ENCODE measurements around the gene ZNF624.
"Not testable (repeated sequence)": the region's sequence is repeated elsewhere in the genome, so short reads cannot be mapped to it uniquely, and the experiment has no call there.

The ZNF624 gene
- total RNA-seq = 4.1 to 11.2 reads per million in 2 donors

DNA sequence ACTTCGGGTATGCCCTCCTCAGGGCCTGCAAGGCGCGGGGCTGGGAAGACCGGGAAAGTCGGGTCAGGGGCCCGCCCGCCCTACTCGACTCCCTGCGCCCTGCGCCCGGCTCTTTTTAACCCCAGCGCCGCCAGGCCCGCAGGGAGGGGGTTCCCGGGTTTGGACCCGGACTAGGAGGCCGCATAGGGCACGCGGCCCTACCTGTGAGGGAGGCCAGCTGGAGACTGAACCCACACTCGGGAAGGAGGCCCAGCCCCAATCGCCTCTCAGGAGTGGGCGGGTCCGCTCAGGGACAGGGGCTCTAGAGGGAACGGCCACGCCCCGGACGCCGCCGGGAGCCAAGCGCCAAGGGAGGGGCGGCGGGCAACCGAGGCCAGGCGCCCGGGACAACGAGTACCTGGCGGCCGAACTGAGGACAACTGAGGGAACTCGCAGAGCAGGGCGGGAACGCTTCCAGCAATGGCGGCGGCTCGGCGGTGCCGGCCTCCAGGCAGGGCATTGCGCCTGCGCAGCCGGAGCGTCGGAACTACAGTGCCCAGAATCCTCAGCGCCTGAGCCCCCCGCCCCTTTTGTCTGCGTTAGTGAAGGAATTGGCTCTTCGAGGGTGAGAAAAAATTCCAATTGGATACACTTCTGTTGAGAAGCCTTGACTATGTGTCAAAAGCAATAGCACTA lies at the start of gene ZNF624:
ZNF624 (minus strand) TSS at position 484 of the 675 bp plus-strand sequence.
- DNase-seq = peak; percentile 67 to 87 (median 80)

GRCh38 chr17:16697603-16698002 lies 44.0 kb upstream of the ZNF624 start:
- not testable (repeated sequence) for DNase-seq

- not testable (repeated sequence) for DNase-seq
Measured at GRCh38 chr17:16690447-16690846, 36.8 kb upstream of the ZNF624 start.

DNA sequence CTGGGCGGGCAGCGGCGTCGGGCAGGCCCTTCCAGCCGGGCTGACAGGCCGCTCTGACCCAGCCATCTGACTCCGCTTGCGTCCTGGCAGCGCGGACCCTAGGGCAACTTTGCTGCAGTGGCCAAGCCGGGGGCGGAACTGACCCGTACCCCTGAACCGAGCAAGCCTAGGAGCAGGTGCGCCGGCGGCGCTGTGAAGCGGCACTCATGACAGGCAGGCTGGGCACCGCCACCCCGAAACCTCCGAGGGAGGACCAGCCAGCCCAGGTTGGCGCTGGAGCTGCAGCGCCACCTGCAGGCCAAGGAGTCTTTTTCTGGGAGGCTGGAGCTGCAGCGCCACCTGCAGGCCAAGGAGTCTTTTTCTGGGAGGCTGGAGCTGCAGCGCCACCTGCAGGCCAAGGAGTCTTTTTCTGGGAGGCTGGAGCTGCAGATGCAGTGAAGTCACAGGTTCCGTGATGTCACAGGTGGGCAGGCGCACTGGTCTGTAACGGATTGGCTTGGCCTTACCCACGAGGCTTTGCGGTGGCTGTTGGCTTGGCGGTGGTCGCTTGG lies 36.2 kb upstream of the ZNF624 start, which contains the start of gene CCDC144A:
CCDC144A (plus strand) TSS at position 511 of the 551 bp plus-strand sequence. CDS start 160 bp downstream, outside the sequence.
- peak in 4 of 5 experiments; percentile 25 to 64 (median 46) for DNase-seq

DNA sequence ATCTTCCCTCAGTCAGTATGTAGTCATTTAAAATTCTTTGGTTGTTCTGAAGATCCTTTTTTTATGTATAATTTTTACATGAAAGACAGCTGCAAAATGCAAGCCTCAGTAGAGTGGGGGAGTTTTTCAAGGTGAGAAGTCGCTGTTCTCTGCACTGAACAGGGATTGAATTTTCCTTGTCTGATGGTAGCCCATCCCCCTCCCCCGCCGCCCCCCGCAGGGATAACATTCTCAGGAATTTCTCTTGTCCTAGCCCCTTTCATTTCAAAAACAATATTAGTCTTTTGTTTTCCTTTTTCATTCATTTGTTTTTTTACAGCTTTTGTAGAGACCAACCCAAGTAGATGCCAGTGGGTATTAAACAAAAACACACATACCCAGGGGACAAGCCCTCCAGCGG lies 33.5 kb upstream of the ZNF624 start:
- not testable (repeated sequence) for DNase-seq

DNA sequence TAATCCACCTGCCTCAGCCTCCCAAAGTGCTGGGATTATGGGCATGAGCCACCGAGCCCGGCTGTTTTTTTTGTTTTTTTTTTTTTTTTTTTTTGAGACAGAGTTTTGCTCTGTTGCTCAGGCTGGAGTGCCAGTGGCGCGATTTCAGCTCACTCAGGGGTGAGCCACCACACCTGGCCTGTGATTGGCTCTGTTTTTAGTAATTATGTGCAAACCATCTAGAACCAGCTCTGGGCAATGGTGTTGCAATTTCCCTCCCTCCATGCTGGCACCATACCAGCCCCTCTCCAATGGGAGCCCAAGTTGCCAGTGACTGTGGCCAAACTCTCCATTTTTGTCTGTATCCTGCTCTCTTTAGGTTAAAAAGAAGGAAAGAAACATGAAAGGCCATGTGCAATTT lies 32.4 kb upstream of the ZNF624 start:
- not testable (repeated sequence) for DNase-seq

DNA sequence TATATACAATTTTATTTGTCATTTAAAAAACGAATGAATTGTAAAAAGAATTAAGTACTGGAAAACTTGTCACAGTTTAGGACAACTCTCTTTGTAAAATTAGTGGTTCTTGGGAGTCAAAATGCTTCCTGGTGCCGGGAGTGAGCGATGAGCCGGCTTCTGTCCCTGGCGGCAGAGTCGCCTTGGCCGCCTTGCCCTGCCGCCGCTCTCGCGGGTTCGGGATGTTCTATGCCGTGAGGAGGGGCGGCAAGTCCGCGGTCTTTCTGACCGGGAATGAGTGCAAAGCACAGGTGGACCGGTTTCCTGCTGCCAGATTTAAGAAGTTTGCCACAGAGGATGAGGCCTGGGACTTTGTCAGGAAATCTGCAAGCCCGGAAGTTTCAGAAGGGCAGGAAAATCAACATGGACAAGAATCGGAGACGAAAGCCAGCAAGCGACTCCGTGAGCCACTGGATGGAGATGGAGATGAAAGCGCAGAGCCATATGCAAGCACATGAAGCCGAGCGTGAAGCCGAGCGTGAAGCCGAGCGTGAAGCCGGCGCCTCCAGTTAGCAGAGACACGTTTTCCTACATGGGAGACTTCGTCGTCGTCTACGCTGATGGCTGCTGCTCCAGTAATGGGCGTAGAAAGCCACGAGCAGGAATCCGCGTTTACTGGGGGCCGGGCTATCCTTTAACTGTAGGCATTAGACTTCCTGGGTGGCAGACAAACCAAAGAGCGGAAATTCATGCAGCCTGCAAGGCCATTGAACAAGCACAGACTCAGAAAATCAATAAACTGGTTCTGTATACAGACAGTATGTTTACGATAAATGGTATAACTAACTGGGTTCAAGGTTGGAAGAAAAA lies 29.9 kb upstream of the ZNF624 start:
- DNase-seq = not testable (repeated sequence)

DNA sequence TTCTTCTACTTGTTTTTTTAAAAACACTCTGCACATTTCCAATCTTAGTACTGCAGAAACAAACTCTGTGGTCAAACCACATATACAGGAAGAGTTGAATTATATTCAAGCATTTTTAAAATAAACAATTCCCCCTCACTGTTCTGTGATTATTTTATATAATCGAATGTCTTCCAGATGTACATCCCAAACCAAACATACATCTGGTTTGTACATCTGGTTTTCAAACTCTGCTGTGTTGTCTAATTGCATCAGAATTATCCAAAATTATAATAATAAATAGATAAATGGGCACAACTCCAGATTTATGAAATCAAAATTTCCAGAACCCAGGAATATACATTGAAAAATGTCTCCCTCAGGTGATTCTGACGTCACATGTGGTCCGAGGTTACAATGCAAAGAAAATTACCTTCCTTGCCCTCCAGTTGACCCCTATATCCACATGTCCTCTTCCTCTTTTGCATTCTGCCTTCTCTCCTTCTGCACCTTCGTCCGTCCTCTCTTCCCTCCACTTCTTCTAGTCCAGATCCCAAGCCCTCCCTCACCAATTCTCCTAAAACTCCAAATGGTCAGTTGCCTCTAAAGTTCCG lies 23.1 kb upstream of the ZNF624 start:
- DNase-seq = no peak

DNA sequence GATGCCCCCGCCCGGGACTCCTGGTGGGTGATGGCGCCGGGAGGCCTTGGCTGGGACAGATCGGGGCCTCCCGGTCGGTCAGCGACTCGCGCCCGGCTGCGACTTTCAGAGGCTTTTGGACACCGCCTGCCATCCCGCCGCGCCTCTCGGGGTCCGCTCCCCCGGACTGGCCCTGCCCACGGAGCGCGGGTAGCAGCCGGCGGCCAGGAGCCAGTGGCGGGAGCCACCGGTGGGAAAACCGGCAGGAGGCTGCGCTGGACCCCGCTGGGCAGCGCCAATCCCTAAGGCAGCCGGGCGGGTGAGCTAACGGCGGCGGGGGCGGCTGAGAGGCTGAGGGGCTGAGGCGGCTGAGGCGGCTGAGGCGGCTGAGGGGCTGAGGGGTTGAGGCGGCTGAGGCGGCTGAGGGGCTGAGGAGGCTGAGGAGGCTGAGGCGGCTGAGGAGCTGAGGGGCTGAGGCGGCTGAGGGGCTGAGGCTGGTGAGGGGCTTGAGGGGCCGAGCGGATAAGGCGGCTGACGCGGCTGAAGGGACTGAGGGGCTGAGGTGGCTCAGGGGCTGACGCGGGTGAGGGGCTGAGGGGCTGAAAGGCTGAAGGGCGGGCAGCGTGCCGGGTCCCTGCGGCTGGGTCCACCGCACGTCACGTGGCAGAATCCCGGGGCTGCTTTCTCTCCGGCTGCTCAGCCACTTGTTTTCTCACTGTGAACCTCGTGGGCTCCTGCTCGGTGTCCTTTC lies 13.4 kb upstream of the ZNF624 start:
- DNase-seq = not testable (repeated sequence)

DNA sequence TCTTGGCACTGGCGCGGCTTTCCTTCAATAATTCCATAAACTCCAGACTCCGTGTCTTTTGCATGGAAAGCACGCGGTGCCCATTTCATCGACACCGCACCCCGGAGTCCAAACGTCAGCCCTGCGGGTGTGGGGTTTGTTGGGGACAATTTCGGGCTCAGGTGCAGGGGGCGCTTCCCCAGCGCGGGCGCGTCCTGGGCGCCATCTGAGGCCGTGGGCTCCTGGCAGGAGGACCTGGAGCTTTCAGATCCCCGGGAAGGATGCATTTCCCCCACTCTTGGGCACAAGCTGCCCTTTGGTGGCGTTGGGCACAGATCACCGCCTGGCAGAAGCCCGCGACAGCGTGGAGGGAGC lies 12.9 kb upstream of the ZNF624 start:
- DNase-seq = not testable (repeated sequence)

DNA sequence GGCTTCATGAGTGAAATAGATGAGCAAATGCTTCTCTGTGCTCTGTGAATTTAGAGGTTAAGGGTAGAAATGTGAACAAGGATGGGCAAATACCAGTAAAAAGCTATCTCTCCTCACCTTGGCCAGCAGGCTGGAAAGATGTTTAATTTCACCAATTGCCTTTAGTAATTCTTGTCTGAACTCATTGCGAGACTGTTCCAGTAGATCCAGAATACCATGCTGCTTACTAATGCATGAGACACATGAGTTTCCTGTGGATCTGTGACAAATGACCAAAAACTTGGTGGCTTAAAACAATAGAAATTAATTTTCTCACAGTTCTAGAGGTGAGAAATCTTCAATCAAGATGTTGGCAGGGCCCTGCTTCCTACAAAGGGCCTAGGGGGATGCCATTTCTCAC lies 9.3 kb upstream of the ZNF624 start:
- no peak for DNase-seq

- DNase-seq = no peak
Measured at GRCh38 chr17:16661217-16661616, 7.6 kb upstream of the ZNF624 start.

- DNase-seq = no peak
Measured at GRCh38 chr17:16652847-16653366, 743 bp downstream of the ZNF624 start.

- DNase-seq = no peak
Measured at GRCh38 chr17:16652252-16652651, 1.4 kb downstream of the ZNF624 start.

DNA sequence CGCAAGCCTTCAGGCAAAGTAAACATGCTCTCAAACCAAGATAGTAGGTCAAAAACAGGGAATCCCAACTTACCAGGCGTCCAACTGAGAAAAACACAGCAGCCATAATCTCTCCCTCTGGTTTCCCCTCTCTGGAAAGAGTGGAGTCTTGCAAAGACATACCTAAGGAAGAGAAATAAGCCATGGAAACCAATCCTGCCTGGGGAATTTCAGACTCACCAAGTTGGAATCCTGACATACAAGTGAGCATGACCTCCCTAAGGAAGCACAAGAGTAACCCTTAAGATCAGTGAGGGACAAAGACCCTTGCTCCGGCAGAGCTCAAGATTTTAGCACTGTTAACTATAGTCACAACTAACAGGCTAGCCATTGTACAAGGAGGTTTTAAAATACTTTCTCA lies 4.1 kb downstream of the ZNF624 start:
- DNase-seq = no peak

DNA sequence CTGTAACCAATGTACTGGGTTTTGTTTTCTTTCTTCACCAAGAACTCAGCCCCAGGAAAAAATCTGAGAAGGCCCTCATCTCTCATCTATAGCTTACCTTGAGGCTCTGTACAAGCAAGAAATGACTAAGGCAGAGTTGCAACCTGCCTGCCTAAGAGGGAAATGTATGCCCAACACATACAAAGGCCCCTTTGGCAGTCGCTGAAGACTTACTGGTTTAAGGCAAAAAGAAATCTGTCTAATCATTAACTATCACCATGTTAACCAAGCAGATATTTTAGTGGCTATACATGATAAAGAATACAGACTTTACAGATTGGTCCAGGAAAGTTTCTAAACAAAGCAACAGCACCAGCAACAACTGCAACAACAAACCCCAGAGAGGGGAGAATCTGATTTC lies 14.2 kb downstream of the ZNF624 start:
- DNase-seq = no peak

DNA sequence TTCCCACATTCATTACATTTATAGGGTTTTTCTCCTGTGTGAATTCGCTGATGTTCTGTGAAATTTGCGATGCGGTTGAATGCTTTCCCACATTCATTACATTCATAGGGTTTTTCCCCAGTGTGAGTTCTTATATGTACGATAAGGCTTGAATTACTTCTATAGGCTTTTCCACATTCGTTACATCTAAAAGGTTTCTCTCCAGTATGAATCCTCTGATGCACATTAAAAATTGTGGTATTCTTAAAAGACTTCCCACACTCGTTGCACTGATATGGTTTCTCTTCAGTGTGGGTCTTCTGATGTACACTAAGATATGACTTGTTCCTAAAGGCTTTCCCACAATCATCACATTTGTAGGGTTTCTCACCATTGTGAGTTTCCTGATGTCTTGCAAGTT lies 30.4 kb downstream of the ZNF624 start:
- DNase-seq = no peak

DNA sequence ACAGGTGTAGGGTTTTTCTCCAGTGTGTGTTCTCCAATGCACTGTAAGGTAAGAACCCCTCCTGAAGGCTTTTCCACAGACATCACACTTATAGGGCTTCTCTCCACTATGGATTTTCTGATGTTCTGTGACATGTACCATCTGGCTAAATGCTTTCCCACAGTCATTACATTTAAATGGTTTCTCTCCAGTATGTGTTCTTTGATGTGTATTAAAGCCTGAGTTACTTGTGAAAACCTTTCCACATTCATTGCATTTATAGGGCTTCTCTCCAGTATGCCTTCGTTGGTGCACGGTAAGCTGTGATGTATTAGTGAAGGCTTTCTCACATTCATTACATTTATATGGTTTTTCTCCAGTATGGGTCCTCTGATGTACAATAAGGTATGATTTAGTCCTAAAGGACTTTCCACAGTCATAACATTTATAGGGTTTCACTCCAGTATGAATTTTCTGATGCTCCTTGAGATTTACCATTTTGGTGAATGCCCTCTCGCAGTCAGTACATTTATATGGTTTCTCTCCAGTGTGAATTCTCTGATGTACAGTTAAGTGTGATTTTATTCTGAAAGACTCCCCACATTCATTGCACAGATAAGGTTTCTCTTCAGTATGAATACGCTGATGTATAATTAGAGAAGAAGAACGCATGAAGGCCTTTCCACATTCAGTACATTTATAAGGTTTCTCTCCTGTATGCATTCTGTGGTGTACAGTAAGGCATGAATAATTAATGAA lies 30.9 kb downstream of the ZNF624 start:
- DNase-seq = no peak

- DNase-seq = no peak
Measured at GRCh38 chr17:16617481-16618060, 36.1 kb downstream of the ZNF624 start.

DNA sequence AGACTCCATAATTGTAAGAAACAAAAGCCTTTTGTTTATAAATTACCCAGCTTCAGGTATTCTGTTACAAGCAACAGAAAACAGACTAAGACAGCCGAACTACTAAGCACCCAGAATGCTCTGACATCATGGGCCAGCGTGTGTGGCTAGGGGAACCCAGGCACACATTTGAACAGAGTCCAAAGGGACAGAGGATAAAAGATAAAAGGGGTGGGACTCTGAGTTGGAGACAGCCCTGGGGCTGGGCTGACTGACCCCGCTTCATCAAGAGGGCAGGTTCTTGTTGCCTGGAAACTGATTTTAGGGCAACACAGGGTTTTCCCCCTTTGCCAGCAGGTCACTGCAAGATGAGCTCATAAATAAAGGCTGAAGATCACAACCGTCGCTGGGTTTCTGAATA lies 54.1 kb downstream of the ZNF624 start:
- DNase-seq = no peak
